ENCODE data around the gene NXN.

NXN gene

GRCh38 chr17:996554-997344 is 17.2 kb upstream of the NXN start, which contains the start of gene TIMM22:
Gene TIMM22 (plus strand): TSS chr17:997129. CDS start chr17:997143, 14 bp downstream.
- TF ChIP-seq, protein P1, sequence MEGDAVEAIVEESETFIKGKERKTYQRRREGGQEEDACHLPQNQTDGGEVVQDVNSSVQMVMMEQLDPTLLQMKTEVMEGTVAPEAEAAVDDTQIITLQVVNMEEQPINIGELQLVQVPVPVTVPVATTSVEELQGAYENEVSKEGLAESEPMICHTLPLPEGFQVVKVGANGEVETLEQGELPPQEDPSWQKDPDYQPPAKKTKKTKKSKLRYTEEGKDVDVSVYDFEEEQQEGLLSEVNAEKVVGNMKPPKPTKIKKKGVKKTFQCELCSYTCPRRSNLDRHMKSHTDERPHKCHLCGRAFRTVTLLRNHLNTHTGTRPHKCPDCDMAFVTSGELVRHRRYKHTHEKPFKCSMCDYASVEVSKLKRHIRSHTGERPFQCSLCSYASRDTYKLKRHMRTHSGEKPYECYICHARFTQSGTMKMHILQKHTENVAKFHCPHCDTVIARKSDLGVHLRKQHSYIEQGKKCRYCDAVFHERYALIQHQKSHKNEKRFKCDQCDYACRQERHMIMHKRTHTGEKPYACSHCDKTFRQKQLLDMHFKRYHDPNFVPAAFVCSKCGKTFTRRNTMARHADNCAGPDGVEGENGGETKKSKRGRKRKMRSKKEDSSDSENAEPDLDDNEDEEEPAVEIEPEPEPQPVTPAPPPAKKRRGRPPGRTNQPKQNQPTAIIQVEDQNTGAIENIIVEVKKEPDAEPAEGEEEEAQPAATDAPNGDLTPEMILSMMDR (IDR thresholded peaks at IDR 0.05) = peak; percentile 98

DNA sequence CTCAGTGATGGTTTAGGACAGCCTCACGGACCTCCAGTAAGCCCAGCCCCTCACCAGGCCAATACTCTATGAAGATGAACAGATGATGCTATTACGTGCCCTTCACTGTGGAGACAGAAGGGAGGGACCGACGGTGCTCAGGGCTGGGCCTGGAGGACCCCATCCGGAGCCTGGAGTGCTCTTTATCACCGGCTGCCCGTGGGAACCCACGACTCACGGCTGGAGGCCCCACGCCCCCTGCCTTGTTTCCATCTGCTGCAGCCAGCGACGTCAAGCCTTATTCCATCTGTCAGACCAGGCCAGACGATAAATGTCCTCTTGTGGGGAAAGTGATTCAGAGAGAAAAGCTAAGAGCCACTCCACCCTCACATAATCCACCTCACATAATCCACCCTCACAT is 13.4 kb upstream of the NXN start:
- TF ChIP-seq, protein P1 (IDR thresholded peaks at IDR 0.05) = no peak

DNA sequence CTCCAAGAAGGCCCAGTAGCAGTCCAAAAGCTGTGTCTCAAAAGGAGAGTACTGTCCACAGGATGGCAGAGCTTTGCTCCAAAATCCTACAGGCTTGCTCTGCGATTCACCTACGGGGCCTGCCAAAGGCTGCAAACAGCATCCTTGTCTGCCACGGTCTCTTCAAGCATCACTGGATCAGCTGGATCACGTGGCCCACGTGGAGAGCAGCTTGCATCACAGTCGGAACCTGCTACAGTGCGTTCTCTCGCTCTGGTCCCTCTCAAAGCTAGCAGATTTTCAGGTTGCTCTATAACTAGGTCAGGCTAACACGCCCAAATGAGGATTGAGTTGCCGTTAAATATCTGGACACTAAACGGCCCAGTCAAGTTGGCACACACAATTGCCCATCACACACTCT is 9.0 kb upstream of the NXN start:
- TF ChIP-seq, protein P1 (IDR thresholded peaks at IDR 0.05) = no peak

DNA sequence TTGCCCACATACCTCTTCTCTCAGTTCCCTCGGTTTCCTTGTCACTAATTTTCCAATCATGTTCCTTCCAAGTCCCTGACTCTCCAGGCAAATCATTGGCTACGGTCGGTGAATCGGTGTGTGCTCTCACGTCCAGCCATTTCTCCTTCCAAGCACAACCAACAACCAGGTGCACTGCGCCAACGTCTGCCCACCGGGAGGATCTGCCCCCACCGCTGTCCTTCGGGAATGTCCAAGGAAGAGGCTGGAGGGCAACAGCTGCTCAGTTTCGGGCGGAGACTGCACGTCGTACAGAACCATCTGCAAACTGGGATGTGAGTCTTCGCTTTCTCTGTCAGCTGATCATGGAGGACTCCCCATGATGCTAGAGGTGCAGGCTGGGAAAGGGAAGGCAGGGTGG is 8.4 kb upstream of the NXN start:
- TF ChIP-seq, protein P1 (IDR thresholded peaks at IDR 0.05) = no peak

DNA sequence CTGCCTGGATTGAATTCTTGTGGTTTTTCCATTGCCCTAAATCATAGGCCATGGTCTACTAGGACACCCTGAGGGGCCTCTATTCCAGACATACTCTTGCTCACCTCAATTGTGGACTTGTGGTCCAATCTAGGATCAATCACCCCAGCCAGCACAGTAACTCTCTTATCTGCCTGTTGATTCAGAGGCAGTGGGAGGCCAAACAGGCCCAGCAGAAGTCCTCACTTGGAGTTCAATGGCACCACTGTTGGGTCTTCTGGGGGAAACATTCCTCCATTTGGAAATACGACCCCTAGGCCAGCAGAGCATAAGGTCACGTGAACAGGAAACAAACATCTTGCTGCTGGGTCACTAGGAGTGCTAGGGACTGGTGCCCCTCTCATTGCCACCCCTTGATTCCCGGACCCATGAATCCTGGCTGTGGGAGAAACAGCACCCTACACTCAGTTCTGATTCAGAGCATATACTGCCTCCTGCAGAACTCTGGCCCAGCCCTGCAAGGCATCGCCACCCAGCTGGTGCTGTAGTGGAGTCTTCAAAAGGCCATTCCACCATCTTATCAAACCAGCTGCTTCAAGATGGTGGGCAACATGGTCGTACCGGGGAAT is 6.8 kb upstream of the NXN start:
- TF ChIP-seq, protein P1 (IDR thresholded peaks at IDR 0.05) = no peak

DNA sequence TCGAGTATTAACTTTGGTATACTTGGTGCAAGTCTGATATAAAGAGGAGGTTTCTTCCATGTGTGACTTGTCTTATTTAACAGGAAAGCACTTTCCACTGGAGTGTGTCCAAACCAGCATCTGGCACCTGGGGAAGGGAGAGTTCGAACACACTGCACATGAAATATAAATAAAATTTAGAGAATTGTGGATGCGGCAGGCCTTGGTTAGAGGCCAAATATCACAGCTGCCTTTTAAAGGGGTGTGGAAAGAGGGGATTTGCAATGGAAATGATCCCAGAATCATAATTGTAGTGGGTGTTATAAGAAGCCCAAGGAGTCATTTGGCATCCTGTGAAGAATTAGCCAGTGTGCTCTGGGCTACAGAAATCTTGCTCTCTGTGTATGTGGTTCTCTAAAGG is 4.3 kb upstream of the NXN start:
- TF ChIP-seq, protein P1 (IDR thresholded peaks at IDR 0.05) = no peak

GRCh38 chr17:981292-981658 is 1.7 kb upstream of the NXN start:
- TF ChIP-seq, protein P1 (IDR thresholded peaks at IDR 0.05) = no peak

Measured in LNCAP (cell line).